HepG2 (cell line): ENCODE results near the gene CUEDC2. TPM values are rescaled to one million over a fixed set of nuclear protein-coding genes. Genes with fewer than 3 reads are reported as not detected.

Source experiments
- SSRP1 ChIP-seq: IDR thresholded peaks from 2 replicates; pipeline ENCODE4 v1.6.1; 2016; ENCODE audit warnings: control low read depth
- ZBTB38 ChIP-seq: sonication (generic); formaldehyde crosslinking; IDR thresholded peaks from 2 replicates; pipeline ENCODE4 v1.5.1; 2020; ENCODE audit warnings: mild to moderate bottlenecking, missing genetic modification reagents
- ZBTB40 ChIP-seq, 2 experiments: fragments of 450-650 bp in 1 of 2; sonication (generic) in 1 of 2; formaldehyde crosslinking in 1 of 2; IDR thresholded peaks; 2 replicates each; pipeline versions ENCODE4 v1.6.1 to v1.8.0; 2016 to 2022; ENCODE audit warnings: antibody characterized with exemption in 1 of 2, mild to moderate bottlenecking in 1 of 2, missing genetic modification reagents in 1 of 2
- ZNF143 ChIP-seq: sonication (generic); formaldehyde crosslinking; IDR thresholded peaks from 2 replicates; pipeline ENCODE4 v1.4.0; 2020; ENCODE audit warnings: missing genetic modification reagents
- polyA plus RNA-seq, 8 experiments: library from polyadenylated mRNA; depleted of rRNA in 3 of 8; stranded (reverse) in 7 of 8; unstranded in 1 of 8; fragments of >200 nt; fragmentation: Illumina TruSeq in 4 of 8; extraction: Trizol in 4 of 8; gene quantifications; 2 replicates each; pipeline versions ENCODE4 v1.2.1 to v1.2.3, GENCODE V29; 2011 to 2016; ENCODE audit warnings: low read depth in 4 of 8, missing spikeins in 1 of 8, mixed read lengths in 1 of 8; ENCODE audit not compliant: insufficient read depth in 1 of 8
- total RNA-seq, 5 experiments: library from RNA; depleted of rRNA; stranded (reverse); fragments of >200 nt; fragmentation: Illumina TruSeq; extraction: Trizol; gene quantifications; 2 replicates each; pipeline ENCODE4 v1.2.3, GENCODE V29; 2016; ENCODE audit warnings: low read depth in 1 of 5

The CUEDC2 gene
- total and polyA plus RNA-seq, 2 of the 13 experiments (the other 11 are each of a cell fraction or from before 2014, with no cell fraction given), result 13.1 to 18.4 TPM

DNA sequence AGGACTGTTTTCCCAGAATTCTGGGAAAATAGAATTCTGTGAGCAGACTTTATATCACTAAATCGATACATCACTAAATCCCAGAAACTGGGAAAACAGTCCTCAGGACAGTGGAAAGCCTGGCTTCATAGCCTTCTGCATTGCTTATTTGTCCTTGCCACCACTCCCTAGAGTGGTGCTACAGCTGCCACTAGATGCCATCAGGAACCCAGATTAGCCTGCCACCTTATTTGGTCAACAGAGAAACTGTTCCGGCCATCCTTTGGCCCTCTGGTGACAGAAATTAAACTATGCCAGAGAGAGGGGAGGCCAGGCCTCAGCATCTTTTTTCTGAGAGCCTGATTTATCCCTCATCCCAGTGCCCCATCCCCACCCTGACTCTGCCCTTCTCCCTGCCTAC is 56.5 kb downstream of the CUEDC2 start (continued):
- TF ChIP-seq ZBTB40 (IDR thresholded peaks at IDR 0.05), result no peak
- no peak for TF ChIP-seq ZBTB40 (CRISPR knock-in tag; IDR thresholded peaks at IDR 0.05)
- TF ChIP-seq ZBTB38 (CRISPR knock-in tag), result no peak
- no peak for TF ChIP-seq ZNF143 (CRISPR knock-in tag)
- no peak for TF ChIP-seq SSRP1
